ENCODE data around the gene F11R. TPM values are rescaled to one million over a fixed set of nuclear protein-coding genes. Genes with fewer than 3 reads are reported as not detected.
"Not testable (repeated sequence)": the region's sequence is repeated elsewhere in the genome, so short reads cannot be mapped to it uniquely, and the experiment has no call there.

F11R gene
- total RNA-seq, 1 donor from 2014 or later = 11.9 TPM

DNA sequence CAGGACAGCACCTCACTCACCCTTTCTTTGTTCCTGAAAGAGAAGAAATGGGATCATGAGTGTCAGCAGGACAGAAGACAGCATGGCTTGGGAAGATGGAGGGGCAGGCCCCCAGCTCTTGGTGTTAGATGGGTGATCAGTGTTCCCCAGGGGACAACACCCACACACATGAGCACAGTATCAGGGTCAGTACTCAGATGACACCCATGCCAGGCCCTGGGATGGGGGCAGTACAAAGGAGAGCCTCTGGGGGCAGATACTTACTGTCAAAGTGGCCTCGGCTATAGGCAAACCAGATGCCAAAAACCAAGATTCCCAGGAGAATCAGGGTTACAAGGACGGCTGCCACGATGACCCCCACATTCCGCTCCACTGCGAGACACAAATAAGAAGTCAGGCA is 21.6 kb downstream of the F11R start:
- H3K4me1 Mint-ChIP-seq (ENCODE audit: low read depth) = peaks cover 27% of the 10 kb centered on the region
- no peak overlapping the region for H3K4me3 Mint-ChIP-seq
- intact Hi-C loops (cut with micrococcal nuclease) = loop anchor here (5.0 kb wide), 1 partner anchor 118 kb away; the partner anchor contains the start of genes NIT1 and PFDN2

DNA sequence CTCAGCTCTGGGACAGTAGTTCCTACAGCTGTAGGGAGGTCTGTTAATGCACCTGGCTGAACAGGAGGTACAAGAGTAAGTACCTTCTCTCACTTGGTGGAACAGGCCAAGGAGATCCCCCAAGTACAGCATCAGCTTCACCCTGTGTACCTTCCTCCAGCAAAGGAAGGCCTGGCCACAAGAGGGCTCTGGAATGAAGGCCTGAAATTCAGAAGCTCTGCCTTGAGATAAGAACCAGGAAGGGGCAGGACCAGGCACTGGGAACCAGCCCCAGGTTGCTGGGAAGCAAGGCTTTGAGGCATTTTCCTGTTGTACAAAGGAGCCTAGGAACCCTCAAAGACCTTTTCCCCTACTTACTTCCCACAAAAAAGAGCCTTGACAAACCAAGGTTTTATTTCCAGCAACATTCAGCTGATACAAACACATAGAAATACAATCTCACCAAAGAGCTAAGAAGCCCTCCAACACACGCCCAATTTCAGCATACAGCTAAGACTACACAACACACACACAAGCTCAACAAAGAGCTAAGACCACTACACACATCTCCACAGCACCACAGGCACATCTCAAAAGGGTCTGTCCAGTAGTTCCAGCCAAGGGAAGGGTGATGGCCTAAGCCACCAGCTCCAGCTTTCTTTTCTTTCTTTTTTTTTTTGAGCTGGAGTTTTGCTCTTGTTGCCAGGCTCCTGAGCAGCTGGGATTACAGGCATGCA is 23.5 kb downstream of the F11R start:
- Mint-ChIP-seq H3K4me1 (ENCODE audit: low read depth) (peaks cover 33% of the 10 kb centered on the region), H3K36me3 (ENCODE audit: low read depth) (peaks cover 13% of the 10 kb centered on the region), H3K4me3 (no peak overlapping the region), H3K9me3 (no peaks in the 10 kb centered on the region), H3K27me3 (ENCODE audit: insufficient read depth) (no peaks in the 10 kb centered on the region), H3K27ac (peak overlapping the region; percentile 47)
- intact Hi-C loops (cut with micrococcal nuclease) = loop anchor here (2.0 to 5.0 kb wide), 2 partner anchors 99 to 120 kb away; partner anchors contain the start of genes NIT1 and PFDN2
- DNase-seq (ENCODE audit: low spot score) = peak; percentile 41

More for the DNA sequence above, 21.6 kb downstream of the F11R start:
- no peaks in the 10 kb centered on the region for H3K9me3 Mint-ChIP-seq
- no peak for DNase-seq (ENCODE audit: low spot score)
- H3K27ac Mint-ChIP-seq = no peak overlapping the region
- H3K27me3 Mint-ChIP-seq (ENCODE audit: insufficient read depth) = no peaks in the 10 kb centered on the region
- peaks cover 13% of the 10 kb centered on the region for H3K36me3 Mint-ChIP-seq (ENCODE audit: low read depth)

DNA sequence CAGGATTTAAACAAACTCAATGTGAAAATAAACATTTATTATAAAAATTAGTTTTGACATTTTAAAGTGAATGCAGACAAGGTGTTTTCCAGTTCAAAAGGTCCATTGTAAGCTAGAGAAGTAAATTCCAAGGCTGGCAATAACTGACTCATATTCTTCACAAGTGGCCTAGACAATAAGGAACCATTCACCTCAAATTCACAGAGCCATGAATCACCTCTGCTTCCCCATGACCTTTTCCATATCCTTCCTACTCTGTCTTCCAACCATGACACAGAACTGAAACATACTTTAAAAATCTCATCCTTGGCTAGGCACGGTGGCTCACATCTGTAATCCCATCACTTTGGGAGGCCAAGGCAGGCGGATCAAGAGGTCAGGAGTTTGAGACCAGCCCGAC is 24.8 kb downstream of the F11R start:
- intact Hi-C loops (cut with micrococcal nuclease) = loop anchor here (2.0 to 5.0 kb wide), 2 partner anchors 101 to 121 kb away; partner anchors contain the start of genes NIT1 and PFDN2
- H3K4me3 Mint-ChIP-seq = no peak overlapping the region
- H3K27me3 Mint-ChIP-seq (ENCODE audit: insufficient read depth) = no peaks in the 10 kb centered on the region
- peaks cover 33% of the 10 kb centered on the region for H3K4me1 Mint-ChIP-seq (ENCODE audit: low read depth)
- no peak overlapping the region for H3K27ac Mint-ChIP-seq
- no peak for DNase-seq (ENCODE audit: low spot score)
- H3K9me3 Mint-ChIP-seq = no peaks in the 10 kb centered on the region
- peaks cover 13% of the 10 kb centered on the region for H3K36me3 Mint-ChIP-seq (ENCODE audit: low read depth)

DNA sequence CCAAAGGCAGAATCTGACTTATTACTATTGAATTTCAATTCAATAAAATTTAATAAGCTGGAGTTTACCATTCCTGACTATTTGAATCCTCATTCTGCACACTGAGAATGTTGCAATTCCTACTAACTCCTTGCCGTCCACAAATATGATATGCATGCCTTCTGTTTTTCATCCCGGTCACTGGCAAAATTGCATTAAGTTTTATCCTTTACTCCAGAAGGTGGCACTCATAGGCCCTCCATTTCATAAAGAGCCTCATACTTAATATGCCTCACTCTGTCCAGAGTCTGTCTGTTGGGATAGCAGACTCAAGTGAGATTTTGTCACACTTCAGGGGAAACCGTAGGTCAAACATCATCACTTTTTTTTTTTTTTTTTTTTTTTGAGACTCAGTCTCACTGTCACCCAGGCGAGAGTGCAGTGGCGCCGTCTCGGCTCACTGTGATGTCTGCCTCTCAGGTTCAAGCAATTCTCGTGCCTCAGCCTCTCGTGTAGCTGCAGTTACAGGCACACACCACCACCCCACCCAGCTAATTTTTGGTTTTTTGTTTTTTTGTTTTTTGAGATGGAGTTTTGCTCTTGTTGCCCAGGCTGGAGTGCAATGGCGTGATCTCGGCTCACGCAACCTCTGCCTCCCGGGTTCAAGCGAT is 27.3 kb downstream of the F11R start:
- H3K27me3 Mint-ChIP-seq (ENCODE audit: insufficient read depth) = peaks cover 7% of the 10 kb centered on the region
- H3K4me1 Mint-ChIP-seq (ENCODE audit: low read depth) = peaks cover 38% of the 10 kb centered on the region
- no peak overlapping the region for H3K4me3 Mint-ChIP-seq
- no peaks in the 10 kb centered on the region for H3K36me3 Mint-ChIP-seq (ENCODE audit: low read depth)
- no peaks in the 10 kb centered on the region for H3K9me3 Mint-ChIP-seq
- no peak for DNase-seq (ENCODE audit: low spot score)
- H3K27ac Mint-ChIP-seq = no peak overlapping the region
- intact Hi-C loops (cut with micrococcal nuclease) = loop anchor here (2.0 kb wide), 1 partner anchor 145 kb away; no protein-coding TSS in a partner anchor

DNA sequence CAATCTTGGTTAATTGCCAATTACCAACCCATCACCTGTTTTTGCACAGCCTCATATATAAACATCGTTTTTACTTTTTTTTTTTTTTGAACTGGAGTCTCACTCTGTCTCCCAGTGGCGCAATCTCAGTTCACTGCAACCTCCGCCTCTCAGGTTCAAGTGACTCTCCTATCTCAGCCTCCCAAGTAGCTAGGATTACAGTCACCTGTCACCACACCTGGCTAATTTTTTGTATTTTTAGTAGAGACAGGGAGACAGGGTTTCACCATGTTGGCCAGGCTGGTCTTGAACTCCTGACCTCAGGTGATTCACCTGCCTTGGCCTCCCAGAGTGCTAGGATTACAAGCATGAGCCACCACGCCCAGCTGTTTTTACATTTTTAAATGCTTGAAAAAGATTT is 28.9 kb downstream of the F11R start:
- H3K4me3 Mint-ChIP-seq; H3K27ac Mint-ChIP-seq; H3K9me3 Mint-ChIP-seq; DNase-seq (ENCODE audit: low spot score); H3K36me3 Mint-ChIP-seq (ENCODE audit: low read depth): not testable (repeated sequence)
- Mint-ChIP-seq H3K27me3 (ENCODE audit: insufficient read depth) (peaks cover 11% of the 10 kb centered on the region), H3K4me1 (ENCODE audit: low read depth) (peaks cover 29% of the 10 kb centered on the region)
- intact Hi-C loops (cut with micrococcal nuclease) = loop anchor here (2.0 kb wide), 1 partner anchor 147 kb away; no protein-coding TSS in a partner anchor

DNA sequence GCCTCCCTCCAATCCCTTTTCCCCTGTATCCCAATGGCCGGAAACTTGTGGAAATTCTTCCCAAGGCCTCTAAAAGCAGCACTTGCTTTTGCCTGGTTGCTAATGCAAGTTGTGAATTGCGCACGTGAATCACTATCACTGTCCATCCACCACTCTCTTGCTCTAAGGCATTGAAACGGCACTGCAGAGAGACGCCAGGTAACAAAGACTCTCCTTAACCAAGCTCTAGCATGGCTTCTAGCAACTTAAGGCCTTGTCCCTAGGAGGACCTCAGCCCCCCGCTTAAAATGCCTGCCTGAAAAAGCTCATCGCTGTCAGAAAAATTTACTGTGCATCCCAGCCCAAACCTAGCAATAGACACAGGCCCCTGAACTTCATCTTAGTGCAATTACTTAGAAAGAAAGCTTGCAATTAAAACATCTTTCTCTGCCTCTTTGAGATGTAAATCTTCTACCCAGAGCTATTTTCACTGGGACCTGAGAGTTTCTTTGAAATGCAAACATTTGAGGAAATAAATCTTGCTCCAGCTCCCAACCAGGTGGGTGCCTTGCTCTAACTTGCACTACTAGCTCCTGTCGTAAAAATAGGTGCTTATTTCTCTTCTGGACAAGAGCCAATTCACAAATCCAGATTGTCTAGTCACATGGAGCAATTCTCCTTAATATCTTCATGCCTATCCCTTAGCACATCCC is 33.4 kb downstream of the F11R start:
- no peak overlapping the region for H3K4me3 Mint-ChIP-seq
- intact Hi-C loops (cut with micrococcal nuclease) = no loop called here
- no peaks in the 10 kb centered on the region for H3K36me3 Mint-ChIP-seq (ENCODE audit: low read depth)
- no peak overlapping the region for H3K27ac Mint-ChIP-seq
- H3K9me3 Mint-ChIP-seq = no peaks in the 10 kb centered on the region
- H3K27me3 Mint-ChIP-seq (ENCODE audit: insufficient read depth) = peaks cover 25% of the 10 kb centered on the region
- no peak for DNase-seq (ENCODE audit: low spot score)
- peaks cover 6% of the 10 kb centered on the region for H3K4me1 Mint-ChIP-seq (ENCODE audit: low read depth)

DNA sequence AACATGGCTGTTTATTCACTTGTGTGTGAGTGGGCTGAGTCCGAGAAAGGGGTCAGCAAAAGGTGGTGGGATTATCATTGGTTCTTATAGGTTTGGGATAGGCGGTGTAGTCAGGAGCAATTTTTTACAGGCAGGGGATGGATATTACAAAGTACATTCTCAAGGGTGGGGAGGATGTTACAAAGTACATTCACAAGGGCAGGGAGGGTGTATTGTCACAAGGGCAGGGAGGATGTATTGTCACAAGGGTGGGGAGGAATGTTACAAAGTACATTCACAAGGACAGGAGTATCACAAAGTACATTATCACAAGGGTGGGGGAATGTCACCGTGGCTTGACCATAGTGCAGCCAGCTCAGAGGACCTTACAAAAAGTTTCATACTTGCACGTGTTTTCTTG is 35.2 kb downstream of the F11R start:
- Mint-ChIP-seq H3K27ac (no peak overlapping the region), H3K27me3 (ENCODE audit: insufficient read depth) (peaks cover 43% of the 10 kb centered on the region), H3K9me3 (no peaks in the 10 kb centered on the region), H3K4me3 (no peak overlapping the region), H3K4me1 (ENCODE audit: low read depth) (peaks cover 19% of the 10 kb centered on the region), H3K36me3 (ENCODE audit: low read depth) (peaks cover 1% of the 10 kb centered on the region)
- no peak for DNase-seq (ENCODE audit: low spot score)
- intact Hi-C loops (cut with micrococcal nuclease) = no loop called here

DNA sequence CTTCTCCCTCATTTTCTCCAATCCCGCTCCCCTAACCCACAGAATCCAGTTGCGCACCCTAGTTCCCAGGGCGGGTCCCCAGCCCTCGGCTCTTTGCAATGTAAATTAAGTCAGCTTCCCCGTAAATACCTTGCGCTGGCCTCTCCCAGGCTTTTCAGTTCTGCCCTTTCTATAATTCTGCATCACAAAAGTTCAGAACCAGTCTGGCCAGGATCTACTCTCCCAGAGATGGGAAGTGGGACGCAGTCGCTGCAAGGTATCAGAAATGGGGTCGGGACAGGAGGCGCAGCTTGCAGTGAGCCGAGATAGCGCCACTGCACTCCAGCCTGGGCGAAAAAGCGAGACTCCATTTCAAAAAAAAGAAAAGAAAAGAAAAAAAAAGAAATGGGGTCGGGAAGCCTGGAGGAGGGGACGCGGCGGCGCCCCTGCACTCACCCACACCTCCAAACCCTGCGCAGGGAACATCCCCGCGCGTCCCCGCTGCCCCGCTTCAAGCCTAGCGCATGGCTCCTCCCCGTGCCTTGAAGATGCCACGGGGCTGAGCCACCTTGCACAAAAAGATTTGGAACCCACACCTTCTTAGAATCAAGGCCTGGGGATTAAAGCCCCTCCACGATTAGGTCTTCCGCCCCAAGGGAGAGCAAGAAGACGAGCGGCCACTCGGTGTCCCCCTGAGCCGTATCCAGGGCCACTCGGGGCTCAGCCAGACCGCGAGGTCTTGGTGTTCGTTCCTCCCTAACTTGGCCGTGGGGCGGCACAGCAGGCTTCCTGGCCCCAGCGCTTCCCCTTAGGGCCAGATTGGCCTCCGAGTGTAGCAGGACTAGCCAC is 39.2 kb downstream of the F11R start:
- peaks cover 44% of the 10 kb centered on the region for H3K27me3 Mint-ChIP-seq (ENCODE audit: insufficient read depth)
- peak overlapping the region; percentile 57 for H3K4me3 Mint-ChIP-seq
- no peaks in the 10 kb centered on the region for H3K9me3 Mint-ChIP-seq
- peaks cover 1% of the 10 kb centered on the region for H3K36me3 Mint-ChIP-seq (ENCODE audit: low read depth)
- no peak overlapping the region for H3K27ac Mint-ChIP-seq
- H3K4me1 Mint-ChIP-seq (ENCODE audit: low read depth) = peaks cover 14% of the 10 kb centered on the region
- intact Hi-C loops (cut with micrococcal nuclease) = no loop called here
- DNase-seq (ENCODE audit: low spot score) = no peak

DNA sequence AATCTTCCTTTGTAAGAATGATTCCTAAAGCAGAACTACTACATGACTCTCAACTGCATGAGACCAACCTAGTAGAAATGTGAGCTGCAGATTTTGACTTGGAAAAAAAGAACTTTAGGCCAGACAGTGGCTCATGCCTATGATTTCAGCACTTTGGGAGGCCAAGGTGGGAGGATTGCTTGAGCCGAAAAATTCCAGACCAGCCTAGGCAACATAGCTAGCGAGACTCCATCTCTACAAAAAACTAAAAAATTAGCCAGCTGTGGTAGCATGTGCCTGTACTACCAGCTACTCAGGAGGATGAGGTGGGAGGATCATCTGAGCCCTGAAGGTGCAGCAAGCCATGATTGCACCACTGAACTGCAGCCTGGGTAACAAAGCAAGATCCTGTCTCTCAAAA is 41.7 kb downstream of the F11R start:
- no peak for DNase-seq (ENCODE audit: low spot score)
- Mint-ChIP-seq H3K36me3 (ENCODE audit: low read depth) (peaks cover 1% of the 10 kb centered on the region), H3K4me3 (no peak overlapping the region), H3K27ac (no peak overlapping the region), H3K4me1 (ENCODE audit: low read depth) (peaks cover 14% of the 10 kb centered on the region), H3K9me3 (no peaks in the 10 kb centered on the region), H3K27me3 (ENCODE audit: insufficient read depth) (peaks cover 42% of the 10 kb centered on the region)
- intact Hi-C loops (cut with micrococcal nuclease) = no loop called here

DNA sequence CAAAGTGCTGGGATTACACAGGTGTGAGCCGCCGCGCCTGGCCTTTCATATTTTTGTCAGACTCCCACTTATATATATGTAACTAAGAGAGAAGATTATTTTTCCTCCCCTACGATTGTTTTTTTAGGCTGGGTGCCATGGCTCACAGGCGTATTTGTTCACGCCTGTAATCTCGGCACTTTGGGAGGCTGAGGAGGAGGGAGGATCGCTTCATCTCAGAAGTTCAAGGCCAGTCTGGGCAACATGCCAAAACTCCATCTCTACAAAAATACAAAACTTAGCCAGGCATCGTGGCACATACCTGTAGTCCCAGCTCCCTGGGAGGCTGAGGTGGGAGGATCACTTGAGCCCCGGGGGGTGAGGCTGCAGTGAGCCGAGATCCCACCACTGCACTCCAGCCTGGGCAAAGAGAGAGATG is 42.4 kb downstream of the F11R start:
- Mint-ChIP-seq H3K27ac (no peak overlapping the region), H3K27me3 (ENCODE audit: insufficient read depth) (peaks cover 40% of the 10 kb centered on the region), H3K36me3 (ENCODE audit: low read depth) (peaks cover 1% of the 10 kb centered on the region), H3K4me3 (no peak overlapping the region), H3K9me3 (no peaks in the 10 kb centered on the region), H3K4me1 (ENCODE audit: low read depth) (peaks cover 14% of the 10 kb centered on the region)
- intact Hi-C loops (cut with micrococcal nuclease) = no loop called here
- DNase-seq (ENCODE audit: low spot score) = no peak

DNA sequence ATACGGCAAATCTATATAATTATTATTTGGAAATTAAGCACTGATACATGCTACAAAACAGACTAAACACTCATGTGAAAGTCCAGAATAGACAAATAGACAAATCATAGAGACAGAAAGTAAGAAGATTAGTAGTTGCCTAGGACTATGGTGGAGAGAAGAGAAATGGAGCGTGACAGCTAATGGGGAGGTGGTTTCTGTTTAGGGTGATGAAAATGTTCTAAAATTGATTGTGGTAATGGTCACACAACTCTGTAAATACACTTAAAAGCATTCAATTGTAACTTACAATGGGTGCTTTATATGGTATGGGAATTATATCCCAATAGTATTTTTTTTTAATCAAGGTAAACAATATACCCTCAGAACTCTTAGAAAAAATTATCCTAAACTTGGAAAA is 45.9 kb downstream of the F11R start:
- no peaks in the 10 kb centered on the region for H3K4me1 Mint-ChIP-seq (ENCODE audit: low read depth)
- no peak overlapping the region for H3K4me3 Mint-ChIP-seq
- no peaks in the 10 kb centered on the region for H3K36me3 Mint-ChIP-seq (ENCODE audit: low read depth)
- no peak for DNase-seq (ENCODE audit: low spot score)
- intact Hi-C loops (cut with micrococcal nuclease) = no loop called here
- H3K27me3 Mint-ChIP-seq (ENCODE audit: insufficient read depth) = peaks cover 23% of the 10 kb centered on the region
- no peak overlapping the region for H3K27ac Mint-ChIP-seq
- no peaks in the 10 kb centered on the region for H3K9me3 Mint-ChIP-seq

DNA sequence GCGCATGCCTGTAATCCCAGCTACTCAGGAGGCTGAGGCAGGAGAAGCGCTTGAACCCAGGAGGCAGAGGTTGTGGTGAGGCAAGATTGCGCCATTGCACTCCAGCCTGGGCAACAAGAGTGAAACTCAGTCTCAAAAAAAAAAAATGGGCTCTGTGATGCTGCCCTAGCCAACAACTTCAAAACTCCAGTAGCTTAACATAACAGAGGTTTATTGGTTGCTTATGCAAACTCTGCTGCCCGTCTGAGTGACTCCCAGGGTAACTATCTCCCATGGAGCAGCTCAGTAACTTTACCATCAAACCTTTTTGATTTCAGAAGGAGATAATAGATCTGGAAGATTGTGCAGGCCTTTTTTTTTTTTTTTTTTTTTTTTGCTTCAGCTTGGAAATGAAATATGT is 47.5 kb downstream of the F11R start:
- DNase-seq (ENCODE audit: low spot score) = no peak
- Mint-ChIP-seq H3K27ac (no peak overlapping the region), H3K36me3 (ENCODE audit: low read depth) (no peaks in the 10 kb centered on the region), H3K27me3 (ENCODE audit: insufficient read depth) (peaks cover 19% of the 10 kb centered on the region), H3K4me1 (ENCODE audit: low read depth) (no peaks in the 10 kb centered on the region), H3K9me3 (no peaks in the 10 kb centered on the region), H3K4me3 (no peak overlapping the region)
- intact Hi-C loops (cut with micrococcal nuclease) = no loop called here
